Adrenal gland (tissue), 12 donors: Measurements from ENCODE around the gene TCP11. TPM values are rescaled to one million over a fixed set of nuclear protein-coding genes. Genes with fewer than 3 reads are reported as not detected.

Source experiments
- DNase-seq, 7 donors: peaks; one replicate each; pipeline ENCODE4 v3.0.0-alpha.2; 2019 to 2020
- H3K27ac ChIP-seq, 5 donors: fragments of 200-600 bp; sonication (generic) in 4 of 5; 1 replicate in 3 of 5; 2 replicates in 2 of 5; pipeline versions ENCODE4 v1.5.1 to v1.8.0; 2016 to 2020; ENCODE audit warnings: mild to moderate bottlenecking in 1 of 5
- H3K27me3 ChIP-seq: fragments of 200-600 bp; 2 replicates; pipeline ENCODE4 v1.8.0; 2021
- H3K36me3 ChIP-seq, 2 donors: fragments of 200-600 bp; replicated peaks in 1 of 2; 1 replicate in 1 of 2; 2 replicates in 1 of 2; pipeline versions ENCODE4 v1.5.1 to v1.8.0; 2018 to 2022
- H3K4me1 ChIP-seq, 2 donors: fragments of 200-600 bp; replicated peaks in 1 of 2; 1 replicate in 1 of 2; 2 replicates in 1 of 2; pipeline versions ENCODE4 v1.5.1 to v1.8.0; 2018 to 2021
- H3K4me3 ChIP-seq, 4 donors: fragments of 200-600 bp; sonication (generic) in 3 of 4; one replicate each; pipeline ENCODE4 v1.5.1; 2016 to 2018
- H3K9me3 ChIP-seq, 3 donors: fragments of 200-600 bp; sonication (generic) in 1 of 3; replicated peaks in 1 of 3; 1 replicate in 2 of 3; 2 replicates in 1 of 3; pipeline versions ENCODE4 v1.5.1 to v1.8.0; 2016 to 2021
- CTCF ChIP-seq, 6 experiments: fragments of 450-650 bp in 4 of 6; fragments of 200-600 bp in 2 of 6; sonication (generic) in 1 of 6; IDR thresholded peaks; 1 replicate in 5 of 6; 2 replicates in 1 of 6; pipeline versions ENCODE4 v1.5.1 to v1.8.0; 2016 to 2021; ENCODE audit warnings: antibody characterized with exemption in 6 of 6, mild to moderate bottlenecking in 2 of 6, moderate library complexity in 1 of 6
- POLR2A ChIP-seq, 2 donors: fragments of 450-650 bp; IDR thresholded peaks; one replicate each; pipeline ENCODE4 v1.6.1; 2017; ENCODE audit warnings: antibody characterized with exemption in 2 of 2, mild to moderate bottlenecking in 2 of 2, moderate library complexity in 1 of 2
- WGBS, 4 donors: extraction: QIAGEN DNeasy Blood & Tissue Kit in 2 of 4; methylation state at CpG; one replicate each; pipeline versions ENCODE4 v1.1.5 to v1.1.7; 2013 to 2017; 5-methylcytosine and 5-hydroxymethylcytosine counted together
- intact Hi-C, 2 donors: fragments of 100-400 bp; cut with DNase I; formaldehyde crosslinking; loops; one replicate each; pipeline versions ENCODE4 v1.14.1 to v1.15.0; 2022 to 2023
- polyA plus RNA-seq, 3 donors: library from polyadenylated mRNA; stranded (reverse); fragments of 200-250 nt in 2 of 3; fragments of 350-450 nt in 1 of 3; fragmentation: Illumina TruSeq in 1 of 3; extraction: RNeasy Lipid Tissue Mini Kit (QIAGEN cat#74804) in 1 of 3; gene quantifications; one replicate each; pipeline ENCODE4 v1.2.3, GENCODE V29; 2013 to 2014
- total RNA-seq, 9 donors: library from RNA; depleted of rRNA in 4 of 9; stranded (reverse); fragments of >200 nt in 4 of 9; fragments of 120-200 nt in 1 of 9; fragmentation: NEBNext Ultra II Directional in 1 of 9; extraction: Animal tissue kit (Norgen Biotek cat#: 25700) in 1 of 9; gene quantifications; one replicate each; pipeline versions ENCODE4 v1.1.0 to v1.2.4, GENCODE V29; 2013 to 2023
- donor health status: healthy with polysubstance abuse.
- donor health status: Bipolar disorder and iron deficiency.
- donor health status: DM: yes; HTN: yes; CAD: no.
- donor health status: DM: no; HTN: no; CAD: no.
- donor health status: DM: no; HTN: no; CAD: no.
- donor health status: DM: yes; HTN: yes; CAD: no.

The TCP11 gene
- total and polyA plus RNA-seq, 12 donors: 0.13 to 0.40 (median 0.28) TPM; not detected in 7

GRCh38 chr6:35093783-35094182 is 47.4 kb downstream of the TCP11 start:
- H3K27ac ChIP-seq: peak overlapping the region in 1 of 5 donors; percentile 10
- H3K9me3 ChIP-seq: no peaks in the 10 kb centered on the region

GRCh38 chr6:35093118-35093445 is 48.1 kb downstream of the TCP11 start:
- Histone ChIP-seq H3K36me3 (peaks cover 0 to 31% of the 10 kb centered on the region in 2 donors), H3K9me3 (no peaks in the 10 kb centered on the region), H3K27me3 (no peaks in the 10 kb centered on the region), H3K4me1 (peaks cover 19 to 33% of the 10 kb centered on the region in 2 donors), H3K4me3 (no peak overlapping the region), H3K27ac (peak overlapping the region in 1 of 5 donors; percentile 30)
- no peak for TF ChIP-seq CTCF (IDR thresholded peaks at IDR 0.05)
- no peak for TF ChIP-seq POLR2A (IDR thresholded peaks at IDR 0.05)
- DNase-seq: no peak
- intact Hi-C loops: no loop called here
- WGBS, 4 donors: 69 to 88% (median 82%) methylated on average over 5 of the region's 5 CpGs

More at GRCh38 chr6:35093783-35094182, 47.4 kb downstream of the TCP11 start:
- WGBS, 4 donors: 82 to 100% (median 88%) methylated on average over 3 to 6 of the region's 6 CpGs
- no peaks in the 10 kb centered on the region for H3K27me3 ChIP-seq
- peaks cover 0 to 26% of the 10 kb centered on the region in 2 donors for H3K36me3 ChIP-seq
- no peak for DNase-seq
- no peak overlapping the region for H3K4me3 ChIP-seq
- intact Hi-C loops: no loop called here
- TF ChIP-seq CTCF (IDR thresholded peaks at IDR 0.05) (no peak), POLR2A (IDR thresholded peaks at IDR 0.05) (no peak)
- H3K4me1 ChIP-seq: peaks cover 14 to 26% of the 10 kb centered on the region in 2 donors

- no peaks in the 10 kb centered on the region for H3K27me3 ChIP-seq
- peak in 2 of 7 donors; percentile 30 to 53 for DNase-seq
- H3K36me3 ChIP-seq: peaks cover 0 to 37% of the 10 kb centered on the region in 2 donors
- WGBS, 4 donors: 77 to 83% (median 81%) methylated on average over 5 of the region's 5 CpGs
- H3K9me3 ChIP-seq: no peaks in the 10 kb centered on the region
- H3K4me3 ChIP-seq: no peak overlapping the region
- peaks cover 23 to 38% of the 10 kb centered on the region in 2 donors for H3K4me1 ChIP-seq
- TF ChIP-seq POLR2A (IDR thresholded peaks at IDR 0.05) (no peak), CTCF (IDR thresholded peaks at IDR 0.05) (no peak)
- peak overlapping the region in 2 of 5 donors; percentile 5 to 30 for H3K27ac ChIP-seq
- intact Hi-C loops: no loop called here
Observed at GRCh38 chr6:35092362-35093117, 48.6 kb downstream of the TCP11 start.

- no peak overlapping the region for H3K4me3 ChIP-seq
- H3K27me3 ChIP-seq: no peaks in the 10 kb centered on the region
- intact Hi-C loops: no loop called here
- H3K27ac ChIP-seq: peak overlapping the region in 1 of 5 donors; percentile 36
- 89 to 96% (median 94%) methylated on average over 18 of the region's 18 CpGs for WGBS, 4 donors
- DNase-seq: peak in 1 of 7 donors; percentile 45
- TF ChIP-seq CTCF (IDR thresholded peaks at IDR 0.05) (no peak), POLR2A (IDR thresholded peaks at IDR 0.05) (no peak)
- H3K4me1 ChIP-seq: peaks cover 25 to 35% of the 10 kb centered on the region in 2 donors
- H3K9me3 ChIP-seq: no peaks in the 10 kb centered on the region
- peaks cover 0 to 47% of the 10 kb centered on the region in 2 donors for H3K36me3 ChIP-seq
Observed at GRCh38 chr6:35091346-35092083, 49.6 kb downstream of the TCP11 start.
